GM19395 (cell line): ENCODE measurements around the gene TMC3.

Source experiments
- ATAC-seq: cut with Tn5 transposase; IDR thresholded peaks from one replicate; pipeline ENCODE4 v1.9.1; 2021; ENCODE audit warnings: mild to moderate bottlenecking, moderate library complexity; ENCODE audit not compliant: unreplicated experiment

The TMC3 gene

DNA sequence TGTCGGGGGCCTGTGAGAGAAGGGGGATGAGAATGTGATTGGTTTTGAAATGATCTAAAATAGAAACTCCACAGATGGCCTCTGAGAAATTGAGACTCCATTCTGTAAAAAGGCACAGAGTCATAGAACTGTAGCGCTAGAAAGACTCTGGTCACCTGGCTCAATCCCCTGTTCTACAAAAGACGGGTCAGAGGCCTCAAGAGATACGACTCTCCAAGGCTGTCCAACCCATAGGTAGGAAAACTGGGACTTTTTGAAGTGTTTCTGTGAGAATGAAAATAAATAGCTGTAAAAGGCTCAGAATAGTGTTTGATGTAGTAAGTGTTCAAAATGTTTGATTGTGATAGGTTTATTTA lies 11.7 kb upstream of the TMC3 start:
- no peak for ATAC-seq

DNA sequence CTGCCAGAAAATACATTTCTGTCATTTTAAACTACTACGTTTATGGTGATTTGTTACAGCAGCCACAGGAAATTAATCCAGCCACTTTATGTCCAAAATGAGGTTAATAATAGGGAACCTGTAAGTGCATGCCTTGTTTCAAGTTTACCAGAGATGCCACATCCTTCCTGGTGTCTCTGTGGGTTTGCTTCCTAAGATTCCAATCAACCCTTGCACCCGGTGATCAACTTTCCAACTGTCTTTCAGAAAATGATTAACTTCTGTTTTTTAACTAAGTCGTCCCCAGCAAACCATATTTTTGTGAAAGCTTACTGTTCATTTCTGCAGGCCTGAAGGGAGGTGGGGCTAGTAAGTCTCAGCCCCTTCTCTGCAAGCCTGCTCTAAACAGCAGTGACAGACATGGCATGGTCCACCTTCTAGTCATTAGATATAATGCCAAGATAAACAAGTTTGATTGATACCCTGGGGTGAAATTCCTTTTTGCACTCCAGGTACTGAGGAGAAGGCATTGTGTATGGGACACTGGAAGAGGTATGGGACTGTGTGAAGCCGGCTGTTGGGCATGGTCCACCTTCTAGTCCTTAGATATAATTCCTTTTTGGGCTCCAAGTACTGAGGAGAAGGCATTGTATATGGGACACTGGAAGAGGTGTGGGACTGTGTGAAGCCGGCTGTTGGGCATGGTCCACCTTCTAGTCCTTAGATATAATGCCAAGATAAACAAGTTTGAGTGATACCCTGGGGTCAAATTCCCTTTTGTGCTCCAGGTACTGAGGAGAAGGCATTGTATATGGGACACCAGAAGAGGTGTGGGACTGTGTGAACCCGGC lies 11.1 kb upstream of the TMC3 start:
- no peak for ATAC-seq

DNA sequence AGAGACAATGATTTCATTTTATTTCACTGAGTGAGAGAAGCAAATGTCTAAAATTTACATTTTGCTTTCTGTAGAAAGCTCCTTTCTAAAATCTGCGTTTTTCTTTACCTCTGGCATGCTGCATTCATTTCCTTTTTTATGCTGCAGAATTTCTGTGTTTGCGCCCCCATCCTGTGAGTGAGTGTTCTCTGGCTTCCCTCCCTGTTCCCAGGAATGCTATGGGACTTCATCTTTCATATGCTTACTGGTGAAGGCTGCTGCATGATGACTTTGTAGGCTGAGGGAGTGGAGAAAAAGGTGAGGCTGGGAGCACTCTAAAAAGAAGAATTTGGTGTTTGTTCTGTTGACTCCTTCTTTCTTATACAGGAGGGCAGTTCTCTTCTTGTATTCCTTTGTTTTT lies 7.7 kb upstream of the TMC3 start:
- no peak for ATAC-seq

DNA sequence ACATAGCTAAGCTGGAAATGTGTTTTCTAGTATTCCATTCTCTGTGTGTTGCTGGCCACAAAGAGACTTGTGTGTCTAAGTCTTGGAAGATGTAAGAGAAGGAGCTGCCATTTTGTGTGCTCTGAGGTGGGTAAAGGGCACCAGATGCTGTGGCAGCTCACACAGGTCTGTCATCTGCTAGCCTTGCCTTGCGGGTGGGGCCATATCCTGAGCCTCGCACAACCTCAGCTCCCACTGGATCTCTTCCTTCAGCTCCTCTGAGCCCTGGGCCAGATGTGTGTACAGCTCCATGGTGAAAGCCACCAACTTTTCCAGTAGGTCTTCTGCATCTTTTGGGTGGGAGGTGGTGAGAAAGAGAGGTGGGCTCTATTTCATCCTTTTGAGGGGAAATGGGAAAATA lies 6.7 kb upstream of the TMC3 start:
- ATAC-seq = no peak

DNA sequence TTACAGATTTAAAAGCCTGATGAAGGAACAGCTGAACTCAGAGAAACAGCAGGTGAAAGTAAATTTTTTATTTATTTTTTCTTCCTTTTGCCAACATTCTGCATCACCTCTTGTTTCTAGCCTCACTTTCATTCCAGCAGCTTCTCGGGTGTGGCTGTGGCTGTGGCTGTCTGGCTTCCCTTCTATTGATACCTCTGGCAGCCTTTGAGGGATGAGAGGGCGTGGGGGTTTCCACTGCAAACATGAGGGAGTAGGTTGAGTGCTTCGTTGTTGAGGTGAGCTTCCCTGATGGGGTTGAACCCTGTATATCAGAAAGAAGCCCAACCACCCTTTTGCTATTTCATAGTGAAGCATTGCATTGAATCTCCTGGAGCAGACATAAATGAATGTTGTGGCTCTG lies 6.2 kb upstream of the TMC3 start:
- ATAC-seq = no peak

DNA sequence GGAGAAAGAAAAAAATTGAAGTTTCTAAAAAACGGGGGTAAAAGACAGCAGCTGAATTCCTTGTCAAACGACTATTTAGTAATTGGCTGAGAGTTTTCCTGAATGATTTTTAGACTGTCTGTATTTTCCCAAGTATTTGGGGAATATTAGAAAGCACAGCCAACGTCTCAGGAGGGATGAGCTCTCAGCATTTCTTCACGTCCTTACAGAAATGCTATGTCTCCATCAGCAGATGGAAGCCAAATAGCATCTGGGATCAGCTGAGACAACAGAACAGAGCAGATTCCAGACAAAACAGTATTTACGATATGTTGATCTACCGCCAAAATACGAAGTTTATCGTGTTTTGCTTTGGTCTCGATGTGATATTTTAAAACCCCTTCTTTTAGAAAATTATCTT lies 5.3 kb upstream of the TMC3 start:
- no peak for ATAC-seq

DNA sequence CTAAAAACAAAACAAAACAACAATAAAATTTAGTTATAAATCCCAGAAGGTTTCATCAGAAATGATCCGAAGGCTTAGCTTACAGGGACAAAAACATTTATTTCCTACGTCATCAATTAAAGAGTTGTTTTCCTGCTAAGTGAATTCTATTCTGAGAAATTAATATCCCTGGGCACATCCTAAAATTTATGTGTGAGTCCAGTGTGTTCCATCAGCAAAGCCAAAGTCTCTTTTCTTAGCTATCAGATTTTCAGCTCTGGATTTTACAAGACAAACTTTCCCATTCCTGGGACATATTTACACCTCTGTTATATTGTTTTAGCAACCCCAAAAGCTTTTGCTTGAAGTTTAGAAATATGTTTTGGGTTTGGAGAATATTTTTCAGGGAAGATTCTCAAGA lies 4.4 kb upstream of the TMC3 start:
- no peak for ATAC-seq

DNA sequence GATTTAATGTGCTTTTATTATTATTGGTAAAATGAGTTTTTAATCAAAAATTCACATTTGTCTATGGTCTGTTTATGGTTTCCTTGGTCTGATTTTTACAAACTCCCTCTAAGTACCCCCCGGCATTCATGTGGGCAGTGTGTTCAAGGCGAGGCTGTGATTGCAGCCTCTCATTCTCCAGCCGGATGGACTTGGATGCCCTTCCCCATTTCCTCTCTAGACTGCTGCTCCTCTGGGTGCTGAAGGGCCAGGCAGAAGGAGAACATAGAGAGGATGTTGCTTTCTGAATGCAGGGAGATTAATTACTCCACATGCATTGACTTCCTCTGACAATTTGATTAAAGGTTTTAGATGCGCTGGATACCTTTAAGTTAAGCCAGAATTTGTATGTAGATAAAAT lies 3.9 kb upstream of the TMC3 start:
- no peak for ATAC-seq

DNA sequence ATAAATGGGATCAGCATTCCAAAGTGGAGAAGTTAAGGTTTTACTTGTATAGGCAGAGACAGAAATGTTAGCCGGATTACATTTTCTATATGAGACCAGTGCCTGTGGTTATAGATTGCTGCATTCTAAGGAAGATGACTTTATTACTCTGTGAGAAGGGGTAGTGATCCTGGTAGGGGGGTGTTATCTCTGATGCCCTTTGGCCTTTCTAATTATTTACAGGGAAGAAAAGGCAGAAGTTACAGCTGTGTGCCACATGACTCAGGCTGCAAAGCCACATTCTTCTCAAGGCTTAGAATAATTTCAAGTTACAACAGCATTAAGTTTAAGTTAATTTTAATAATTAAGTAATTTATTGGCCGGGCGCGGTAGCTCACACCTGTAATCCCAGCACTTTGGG lies 2.2 kb upstream of the TMC3 start:
- no peak for ATAC-seq

DNA sequence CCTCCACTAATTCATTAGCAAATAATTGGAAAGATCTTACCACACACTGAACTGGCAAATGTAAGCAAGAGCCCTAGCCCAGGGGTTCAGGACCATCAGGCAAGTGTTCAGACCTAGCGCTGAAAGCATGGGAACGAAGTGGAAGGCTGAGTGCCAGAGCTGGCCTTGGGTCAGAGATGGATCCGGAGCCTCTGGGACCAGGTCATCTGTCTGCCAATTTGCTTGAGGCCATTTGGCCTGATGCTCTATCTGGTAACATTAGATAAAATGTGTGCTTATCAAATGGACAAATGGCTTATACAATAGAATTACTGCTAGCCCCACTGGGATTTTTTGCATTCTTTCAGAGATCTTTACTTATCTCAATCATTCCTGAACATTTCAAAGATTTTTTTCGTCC lies 1.4 kb upstream of the TMC3 start:
- ATAC-seq = no peak

DNA sequence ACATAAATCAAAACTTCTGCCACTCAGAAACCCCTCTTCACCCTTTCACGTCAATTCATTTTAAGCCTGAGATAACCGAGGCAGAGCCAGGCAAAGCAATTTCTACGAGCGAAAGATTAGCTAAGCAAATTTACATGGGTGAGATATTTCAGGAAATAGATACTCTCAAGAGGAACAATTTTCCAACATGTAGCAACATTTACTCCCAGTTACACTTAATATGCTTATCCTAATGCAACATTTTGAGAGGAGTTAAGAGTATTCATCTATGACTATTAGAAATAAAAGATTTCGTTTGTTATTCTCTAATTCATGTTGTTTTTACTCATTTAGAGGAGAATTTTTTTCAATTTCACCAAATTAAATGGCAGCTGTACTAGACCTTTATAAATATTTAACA lies 837 bp downstream of the TMC3 start:
- no peak for ATAC-seq

DNA sequence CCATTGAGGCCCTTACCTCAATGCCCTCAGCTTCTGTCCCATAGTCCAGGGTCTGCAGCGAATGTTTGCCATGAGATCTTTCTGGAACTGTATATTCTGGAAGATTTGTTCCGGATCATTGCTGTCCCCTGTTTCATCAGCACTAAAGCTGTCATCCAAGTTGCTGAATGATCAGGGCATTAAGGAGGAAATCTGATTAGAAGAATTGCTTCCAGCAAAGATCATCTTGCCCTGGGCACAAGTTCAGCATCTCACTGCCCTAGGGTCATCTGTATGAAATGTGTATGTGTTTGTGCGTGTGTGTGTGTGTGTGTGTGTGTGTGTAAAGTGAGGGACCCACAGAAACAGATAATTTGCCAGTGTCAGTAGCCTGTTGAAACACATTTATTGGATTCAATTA lies 1.4 kb downstream of the TMC3 start:
- no peak for ATAC-seq

DNA sequence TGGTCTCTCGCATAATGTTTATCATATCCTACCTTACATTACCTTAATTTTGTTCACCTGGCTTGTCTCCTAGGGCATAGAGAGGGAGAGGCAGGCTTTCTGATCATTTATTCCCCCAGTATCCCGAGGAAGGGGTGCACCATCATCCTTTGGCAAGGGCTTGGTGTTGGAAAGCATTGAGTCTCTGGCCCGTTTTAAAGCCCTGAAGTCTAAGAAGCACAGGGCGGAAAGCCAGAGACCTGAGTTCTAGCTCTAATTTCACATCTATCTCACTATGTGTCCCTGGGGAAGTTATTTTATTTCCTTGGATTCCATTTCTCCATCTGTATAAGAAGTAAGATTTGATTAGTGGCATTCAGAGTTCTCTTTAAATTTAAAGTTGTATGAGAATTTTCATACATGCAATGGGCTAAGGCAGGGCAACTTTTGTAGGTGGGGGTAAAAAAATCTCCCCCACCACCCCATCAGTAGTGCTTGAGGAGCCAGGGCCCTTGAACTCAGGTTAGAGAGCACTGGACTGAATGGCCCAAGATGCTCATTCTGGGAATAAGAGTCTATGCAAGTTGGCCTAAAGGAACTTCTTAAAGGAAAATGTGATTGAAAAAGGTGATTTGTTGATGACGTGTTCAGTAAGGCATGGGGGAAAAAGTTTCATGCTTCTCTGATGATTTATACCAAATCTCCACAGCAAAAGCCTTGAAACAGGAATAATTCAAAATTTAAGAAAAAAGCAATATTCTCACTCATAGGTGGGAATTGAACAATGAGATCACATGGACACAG lies 10.1 kb downstream of the TMC3 start:
- ATAC-seq = no peak

DNA sequence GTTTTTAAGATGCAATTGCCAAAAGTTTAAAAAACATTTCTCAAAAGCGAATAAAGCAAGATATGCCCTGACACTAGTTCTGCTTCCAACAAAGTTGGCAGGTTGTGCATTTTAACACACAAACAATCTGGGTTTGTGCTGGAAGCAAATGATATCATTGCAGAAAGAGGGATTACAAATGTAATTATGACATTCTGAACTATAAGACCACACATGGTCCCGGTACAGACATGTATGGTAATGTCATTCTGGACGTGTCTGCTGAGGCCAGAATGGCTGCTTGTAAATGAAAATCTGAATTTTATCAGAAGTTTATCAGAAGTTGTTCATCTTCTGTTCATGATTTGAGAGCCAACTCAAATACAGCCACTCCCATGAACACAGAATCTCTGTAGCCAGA lies 10.7 kb downstream of the TMC3 start:
- ATAC-seq = no peak

DNA sequence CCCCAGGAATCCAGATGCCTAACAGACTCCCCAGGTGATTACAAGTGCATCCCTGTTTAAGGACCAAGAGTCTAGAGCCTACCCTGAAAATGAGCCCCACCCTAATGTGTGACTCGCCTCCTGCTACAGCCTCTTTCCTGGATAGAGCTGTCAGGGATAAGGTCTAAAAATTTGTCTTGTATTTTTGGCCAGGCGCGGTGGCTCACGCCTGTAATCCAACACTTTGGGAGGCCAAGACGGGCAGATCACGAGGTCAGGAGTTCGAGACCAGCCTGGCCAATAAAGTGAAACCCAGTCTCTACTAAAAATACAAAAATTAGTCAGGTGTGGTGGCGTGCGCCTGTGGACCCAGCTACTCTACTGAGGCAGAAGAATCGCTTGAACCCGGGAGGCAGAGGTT lies 11.2 kb downstream of the TMC3 start:
- no peak for ATAC-seq

DNA sequence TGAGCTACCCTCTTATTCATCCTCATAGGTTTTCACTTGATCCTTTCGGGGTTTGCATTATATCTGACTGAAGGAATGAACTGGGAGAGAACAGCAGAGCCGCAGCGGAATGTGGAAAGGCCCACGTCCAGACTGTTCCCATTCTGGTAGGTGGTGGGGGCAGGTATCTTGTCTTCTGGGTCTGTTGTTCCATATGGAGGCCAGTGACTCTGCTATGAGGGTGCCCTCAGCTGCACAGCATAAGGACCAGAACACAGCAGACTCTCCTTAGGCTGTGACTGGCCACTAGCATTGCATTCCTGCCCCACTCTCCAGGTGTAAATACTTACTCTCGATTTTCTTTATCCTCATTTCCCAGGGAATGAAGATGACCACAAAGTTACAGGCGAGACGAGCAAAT lies 12.1 kb downstream of the TMC3 start:
- no peak for ATAC-seq

DNA sequence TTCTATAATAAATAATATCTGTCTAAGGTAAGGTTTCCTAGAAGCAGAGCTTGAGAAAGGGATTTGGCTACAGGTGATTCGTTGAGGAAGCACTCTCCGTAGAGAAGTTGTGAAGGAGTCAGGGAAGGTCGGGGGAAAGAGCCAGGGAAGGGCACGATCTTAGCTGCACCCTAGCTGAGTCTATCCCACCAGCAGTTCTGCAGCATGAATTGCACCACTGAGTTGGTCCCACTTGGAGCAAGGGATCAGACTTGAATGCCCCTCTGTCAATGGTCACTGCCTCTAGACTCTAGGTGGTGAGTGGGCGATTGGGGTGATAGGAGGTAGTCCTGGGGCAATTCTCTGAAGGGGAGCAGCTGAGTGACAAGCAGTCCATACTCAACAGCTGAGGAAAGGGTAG lies 13.5 kb downstream of the TMC3 start:
- ATAC-seq = no peak

DNA sequence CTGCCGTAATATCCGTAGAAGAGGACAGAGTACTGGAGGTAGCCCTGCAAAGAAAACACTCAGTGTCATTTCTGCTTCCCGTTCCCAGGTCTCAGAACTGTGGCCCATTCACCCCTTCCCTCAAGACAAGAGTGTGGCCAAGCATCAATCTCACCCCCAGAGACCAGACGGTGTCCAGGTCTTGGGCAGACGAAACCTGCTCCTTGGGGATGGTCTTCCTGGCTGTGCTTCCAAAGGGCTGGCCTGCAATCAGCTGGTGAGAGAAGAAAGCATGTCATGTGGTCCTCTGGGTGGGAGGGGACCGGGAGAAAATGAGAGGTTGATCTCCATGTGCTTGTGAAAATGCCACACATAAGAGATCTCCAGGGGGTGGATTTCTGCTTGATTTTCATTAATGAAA lies 15.8 kb downstream of the TMC3 start:
- ATAC-seq = no peak

DNA sequence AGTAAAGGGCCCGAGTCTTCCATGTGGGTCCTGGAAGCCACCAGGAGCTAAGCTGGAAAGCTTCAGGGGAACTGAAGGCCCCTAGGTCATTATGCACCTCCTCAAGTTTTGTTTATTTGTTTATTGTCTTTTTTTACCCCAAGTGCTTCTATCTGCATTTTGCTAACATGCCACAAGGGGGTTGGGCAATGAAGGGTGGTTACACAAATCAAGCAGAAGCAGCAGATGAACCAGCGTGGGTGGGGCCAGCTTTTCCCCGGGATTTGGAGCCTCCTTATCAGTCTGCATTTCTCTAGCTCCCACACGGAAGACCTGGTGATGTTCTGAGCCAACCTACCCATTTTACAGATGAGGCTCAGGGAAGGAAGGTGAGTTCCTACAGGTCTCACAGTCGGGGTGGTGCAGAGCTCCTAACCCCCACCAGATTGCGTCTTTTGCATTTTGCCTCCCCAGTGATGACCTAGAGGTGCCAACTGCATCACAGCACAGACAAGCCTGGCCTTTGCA lies 16.8 kb downstream of the TMC3 start:
- ATAC-seq = no peak

DNA sequence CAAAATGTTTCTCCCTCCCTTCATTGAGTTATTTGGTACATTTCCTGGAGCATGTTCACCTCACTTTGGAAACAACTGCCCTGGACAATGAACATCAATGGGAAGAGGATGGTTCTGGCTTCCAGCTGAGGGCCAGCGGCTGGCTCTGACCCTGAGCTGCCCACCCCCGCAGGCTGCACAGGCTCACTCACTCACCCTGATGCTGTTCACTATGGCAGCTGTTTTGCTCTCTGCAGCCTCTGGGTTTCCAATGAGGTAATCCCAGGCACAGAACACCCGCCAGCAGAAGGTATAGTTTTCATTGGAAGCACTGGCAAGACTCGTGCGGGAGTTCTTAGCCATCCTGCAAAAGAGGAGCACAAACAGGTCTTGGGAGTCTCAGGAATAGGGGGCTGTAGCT lies 17.8 kb downstream of the TMC3 start:
- no peak for ATAC-seq

DNA sequence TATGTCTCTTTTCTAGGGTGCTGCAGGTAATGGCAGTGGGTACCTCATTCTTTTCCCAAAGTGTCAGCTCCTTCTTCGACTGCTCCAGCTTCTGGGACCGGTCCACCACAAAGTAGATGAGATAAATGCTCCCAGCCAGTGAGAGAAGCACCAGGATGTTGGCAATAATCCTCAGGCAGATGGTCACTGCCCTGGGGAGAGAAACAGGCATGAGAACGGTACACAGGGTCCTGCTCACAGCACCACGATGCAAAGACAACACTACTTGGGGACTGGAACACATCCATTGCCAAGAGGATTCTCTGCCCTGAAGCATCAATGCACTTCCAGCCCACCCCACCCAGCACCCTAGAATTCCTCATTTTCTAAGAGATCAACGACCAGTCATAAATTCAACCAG lies 22.4 kb downstream of the TMC3 start:
- ATAC-seq = no peak

DNA sequence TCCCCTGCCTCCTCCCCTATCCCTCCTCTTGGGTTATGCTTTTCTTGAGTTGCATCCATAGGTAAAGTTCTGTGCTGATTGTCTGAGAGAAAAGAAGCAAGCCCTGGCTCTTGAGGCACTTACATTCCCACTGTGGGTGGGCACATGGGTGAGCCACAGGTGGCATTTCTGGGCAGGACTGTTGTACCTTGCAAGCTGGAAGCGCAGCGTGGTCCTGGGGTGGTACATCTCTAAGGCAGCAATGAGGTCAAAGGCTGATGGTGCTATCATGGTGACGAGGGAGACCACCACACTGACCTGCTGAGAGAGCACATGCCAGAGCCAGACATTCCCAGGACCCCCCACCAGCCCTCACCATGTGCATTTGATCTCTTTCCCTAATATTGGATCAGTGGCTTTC lies 24.7 kb downstream of the TMC3 start:
- ATAC-seq = no peak
